GM20000 (cell line): ENCODE results near the gene KYNU.
"Not testable (repeated sequence)": the region's sequence is repeated elsewhere in the genome, so short reads cannot be mapped to it uniquely, and the experiment has no call there.

Source experiments
- DNase-seq: peaks from one replicate; pipeline ENCODE4 v3.0.0; 2012; ENCODE audit warnings: low spot score
- CTCF ChIP-seq: IDR thresholded peaks from 2 replicates; pipeline ENCODE4 v1.5.1; 2012; ENCODE audit warnings: mild to moderate bottlenecking, control low read depth; ENCODE audit errors: extremely low read depth, missing control alignments

The KYNU gene

GRCh38 chr2:142938240-142938639 lies 60.8 kb downstream of the KYNU start:
- no peak for DNase-seq
- TF ChIP-seq CTCF, result no peak

GRCh38 chr2:142940606-142941223 lies 63.3 kb downstream of the KYNU start:
- TF ChIP-seq CTCF, result no peak

GRCh38 chr2:142942690-142943089 lies 65.2 kb downstream of the KYNU start:
- no peak for DNase-seq
- TF ChIP-seq CTCF, result no peak

More at GRCh38 chr2:142940606-142941223, 63.3 kb downstream of the KYNU start:
- DNase-seq, result no peak

- DNase-seq, result no peak
- TF ChIP-seq CTCF, result no peak
Measured at GRCh38 chr2:142944264-142944663, 66.8 kb downstream of the KYNU start.

GRCh38 chr2:142944721-142945120 lies 67.3 kb downstream of the KYNU start:
- no peak for DNase-seq
- TF ChIP-seq CTCF, result no peak

- no peak for DNase-seq
- no peak for TF ChIP-seq CTCF
Measured at GRCh38 chr2:142946941-142947340, 69.5 kb downstream of the KYNU start.

- DNase-seq, result not testable (repeated sequence)
Measured at GRCh38 chr2:142948723-142949122, 71.3 kb downstream of the KYNU start.

GRCh38 chr2:142950323-142950722 lies 72.9 kb downstream of the KYNU start:
- not testable (repeated sequence) for DNase-seq
